Psoas muscle (tissue), 8 donors: ENCODE data around the gene THG1L. TPM values are rescaled to one million over a fixed set of nuclear protein-coding genes. Genes with fewer than 3 reads are reported as not detected.

Experiments
- ATAC-seq, 4 donors: fragments of 200-7000 bp; cut with Tn5 transposase; one replicate each; pipeline ENCODE4 v1.9.1; 2020; ENCODE audit warnings: moderate library complexity in 3 of 4, mild to moderate bottlenecking in 2 of 4
- DNase-seq, 2 donors: peaks; one replicate each; pipeline ENCODE4 v3.0.0-alpha.2; 2020
- H3K27ac ChIP-seq: fragments of 200-600 bp; one replicate; pipeline ENCODE4 v1.8.0; 2022
- H3K27me3 ChIP-seq, 3 donors: fragments of 200-600 bp in 1 of 3; one replicate each; pipeline versions ENCODE4 v1.6.1 to v1.8.0; 2013 to 2022; ENCODE audit warnings: low read length in 2 of 3, mild to moderate bottlenecking in 2 of 3, moderate library complexity in 1 of 3; ENCODE audit not compliant: insufficient read depth in 3 of 3
- H3K36me3 ChIP-seq, 2 donors: fragments of 200-600 bp in 1 of 2; one replicate each; pipeline versions ENCODE4 v1.6.1 to v1.8.0; 2013 to 2022; ENCODE audit warnings: low read depth in 1 of 2, mild to moderate bottlenecking in 1 of 2, moderate library complexity in 1 of 2; ENCODE audit not compliant: insufficient read depth in 1 of 2
- H3K4me1 ChIP-seq: fragments of 200-600 bp; one replicate; pipeline ENCODE4 v1.8.0; 2022
- H3K4me3 ChIP-seq: fragments of 200-600 bp; one replicate; pipeline ENCODE4 v1.8.0; 2022; ENCODE audit warnings: mild to moderate bottlenecking
- H3K9me3 ChIP-seq: fragments of 200-600 bp; one replicate; pipeline ENCODE4 v1.8.0; 2022
- WGBS, 3 donors: extraction: QIAGEN DNeasy Blood & Tissue Kit; methylation state at CpG; one replicate each; pipeline versions ENCODE4 v1.1.6 to v1.1.7; 2013; 5-methylcytosine and 5-hydroxymethylcytosine counted together
- intact Hi-C, 2 donors: fragments of 100-400 bp; cut with DNase I; formaldehyde crosslinking; loops; one replicate each; pipeline versions ENCODE4 v1.11.0 to v1.14.2; 2022
- polyA plus RNA-seq, 3 donors: library from polyadenylated mRNA; stranded (reverse); fragments of 200-250 nt; gene quantifications; one replicate each; pipeline ENCODE4 v1.2.3, GENCODE V29; 2013
- total RNA-seq, 4 donors: library from RNA; stranded (reverse); fragmentation: NEBNext Ultra II Directional in 2 of 4; extraction: Animal tissue kit (Norgen Biotek cat#: 25700) in 2 of 4; gene quantifications; one replicate each; pipeline versions ENCODE4 v1.2.1 to v1.2.4, GENCODE V29; 2021 to 2023
- TF ChIP-seq, protein P1 (sequence below): fragments of 200-600 bp; IDR thresholded peaks from one replicate; pipeline ENCODE4 v1.8.0; 2022; ENCODE audit warnings: antibody characterized with exemption
- donor health status: healthy with polysubstance abuse.
- donor health status: DM: no; HTN: no; CAD: no; lungs with moderate emphysema.
- donor health status: Bipolar disorder and iron deficiency.
- donor health status: healthy.
- donor health status: DM: yes; HTN: yes; CAD: no.
- donor health status: DM: no; HTN: no; CAD: no.
- donor health status: DM: no; HTN: no; CAD: no.
- donor health status: DM: yes; HTN: yes; CAD: no.

The THG1L gene
- total and polyA plus RNA-seq, 7 donors, result 3.0 to 6.7 (median 5.7) TPM

DNA sequence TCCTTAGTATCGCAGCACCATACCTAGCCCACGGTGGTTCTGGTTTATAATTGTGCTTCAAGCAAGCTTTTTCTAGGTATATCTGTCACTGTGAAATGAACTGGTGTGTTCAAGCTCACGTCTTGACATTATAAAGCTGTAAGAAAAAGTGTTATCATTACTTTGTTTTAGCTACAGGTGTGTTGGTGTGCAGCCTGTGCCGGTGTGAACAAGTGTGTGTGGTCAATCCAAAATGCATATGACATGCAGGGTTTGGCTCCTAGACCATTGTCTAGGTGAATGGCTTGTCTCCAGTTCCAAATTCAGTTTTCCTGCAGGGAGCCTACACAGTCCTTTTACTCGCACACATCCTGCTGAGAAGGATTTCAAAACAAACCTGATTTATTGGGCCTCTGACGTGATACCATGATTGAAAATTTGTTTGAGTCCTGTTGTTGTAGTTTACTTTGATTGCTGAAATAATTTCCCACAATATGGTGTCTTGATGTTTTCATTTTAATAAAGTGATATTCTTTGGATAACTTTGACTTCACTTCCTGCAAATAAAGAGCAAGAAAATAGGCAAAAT is 16.0 kb downstream of the THG1L start:
- H3K36me3 ChIP-seq, result peaks cover 0 to 11% of the 10 kb centered on the region in 2 donors
- H3K27me3 ChIP-seq, result no peaks in the 10 kb centered on the region
- H3K4me3 ChIP-seq, result no peak overlapping the region
- ATAC-seq (no peak), DNase-seq (no peak)
- TF ChIP-seq, protein P1, sequence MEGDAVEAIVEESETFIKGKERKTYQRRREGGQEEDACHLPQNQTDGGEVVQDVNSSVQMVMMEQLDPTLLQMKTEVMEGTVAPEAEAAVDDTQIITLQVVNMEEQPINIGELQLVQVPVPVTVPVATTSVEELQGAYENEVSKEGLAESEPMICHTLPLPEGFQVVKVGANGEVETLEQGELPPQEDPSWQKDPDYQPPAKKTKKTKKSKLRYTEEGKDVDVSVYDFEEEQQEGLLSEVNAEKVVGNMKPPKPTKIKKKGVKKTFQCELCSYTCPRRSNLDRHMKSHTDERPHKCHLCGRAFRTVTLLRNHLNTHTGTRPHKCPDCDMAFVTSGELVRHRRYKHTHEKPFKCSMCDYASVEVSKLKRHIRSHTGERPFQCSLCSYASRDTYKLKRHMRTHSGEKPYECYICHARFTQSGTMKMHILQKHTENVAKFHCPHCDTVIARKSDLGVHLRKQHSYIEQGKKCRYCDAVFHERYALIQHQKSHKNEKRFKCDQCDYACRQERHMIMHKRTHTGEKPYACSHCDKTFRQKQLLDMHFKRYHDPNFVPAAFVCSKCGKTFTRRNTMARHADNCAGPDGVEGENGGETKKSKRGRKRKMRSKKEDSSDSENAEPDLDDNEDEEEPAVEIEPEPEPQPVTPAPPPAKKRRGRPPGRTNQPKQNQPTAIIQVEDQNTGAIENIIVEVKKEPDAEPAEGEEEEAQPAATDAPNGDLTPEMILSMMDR, result no peak
- H3K27ac ChIP-seq, result no peak overlapping the region
- 82 to 83% (median 83%) methylated on average over 6 of the region's 6 CpGs for WGBS, 3 donors
- H3K9me3 ChIP-seq, result no peaks in the 10 kb centered on the region
- intact Hi-C loops, result loop anchor here in 1 of 2 donors (10.0 kb wide), 2 partner anchors 312 to 602 kb away; partner anchors contain the start of gene MED7
- H3K4me1 ChIP-seq, result peaks cover 17% of the 10 kb centered on the region

DNA sequence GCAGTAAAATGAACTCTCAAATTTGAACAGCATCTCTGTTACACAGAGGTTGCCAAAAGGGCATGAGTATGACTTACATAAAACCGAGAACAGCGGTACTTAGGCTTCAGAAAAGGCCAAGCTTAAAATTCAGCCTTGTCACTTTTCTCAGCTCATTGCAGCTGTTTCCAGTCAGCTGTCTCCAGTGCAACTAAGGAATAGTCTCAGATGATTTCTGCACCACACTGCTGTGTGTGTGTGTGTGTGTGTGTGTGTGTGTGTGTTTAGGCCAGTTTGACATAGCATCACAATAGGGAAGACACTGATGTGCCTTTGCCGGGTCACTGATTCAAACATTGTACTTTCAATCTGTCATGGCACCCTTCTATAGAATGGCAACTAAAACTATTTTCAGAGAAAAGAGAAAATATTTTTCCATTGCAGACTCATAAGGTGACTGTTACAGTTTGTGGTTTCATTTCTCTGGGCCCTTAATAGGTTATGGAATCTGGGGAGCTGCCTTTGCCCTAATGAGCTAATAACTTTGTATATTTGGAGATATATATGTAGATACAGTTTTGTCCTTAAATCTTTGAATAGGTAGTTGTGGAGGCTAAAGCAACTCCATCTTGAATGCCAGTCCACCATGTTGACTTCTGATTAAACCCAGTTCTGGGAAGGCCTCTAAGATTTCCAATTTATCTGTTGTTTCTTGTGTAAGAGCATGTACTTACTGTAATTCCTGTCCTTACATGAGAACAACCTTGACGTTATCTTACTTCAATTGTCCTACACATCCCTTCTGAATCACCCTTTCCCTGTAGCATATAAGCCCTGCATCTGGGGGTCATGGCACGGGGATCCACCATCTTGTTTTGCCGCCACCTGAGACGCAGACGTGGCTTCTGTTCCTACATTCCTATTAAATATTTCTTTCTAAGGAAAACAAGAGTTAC is 16.8 kb downstream of the THG1L start:
- Histone ChIP-seq H3K4me3 (no peak overlapping the region), H3K36me3 (peaks cover 0 to 19% of the 10 kb centered on the region in 2 donors), H3K27ac (no peak overlapping the region), H3K9me3 (no peaks in the 10 kb centered on the region), H3K4me1 (peaks cover 14% of the 10 kb centered on the region), H3K27me3 (no peaks in the 10 kb centered on the region)
- no peak for ATAC-seq
- intact Hi-C loops, result loop anchor here in 1 of 2 donors (10.0 kb wide), 2 partner anchors 313 to 603 kb away; partner anchors contain the start of gene MED7
- TF ChIP-seq, protein P1, result no peak
- 77 to 90% (median 77%) methylated on average over 8 of the region's 8 CpGs for WGBS, 3 donors
- DNase-seq, result no peak

DNA sequence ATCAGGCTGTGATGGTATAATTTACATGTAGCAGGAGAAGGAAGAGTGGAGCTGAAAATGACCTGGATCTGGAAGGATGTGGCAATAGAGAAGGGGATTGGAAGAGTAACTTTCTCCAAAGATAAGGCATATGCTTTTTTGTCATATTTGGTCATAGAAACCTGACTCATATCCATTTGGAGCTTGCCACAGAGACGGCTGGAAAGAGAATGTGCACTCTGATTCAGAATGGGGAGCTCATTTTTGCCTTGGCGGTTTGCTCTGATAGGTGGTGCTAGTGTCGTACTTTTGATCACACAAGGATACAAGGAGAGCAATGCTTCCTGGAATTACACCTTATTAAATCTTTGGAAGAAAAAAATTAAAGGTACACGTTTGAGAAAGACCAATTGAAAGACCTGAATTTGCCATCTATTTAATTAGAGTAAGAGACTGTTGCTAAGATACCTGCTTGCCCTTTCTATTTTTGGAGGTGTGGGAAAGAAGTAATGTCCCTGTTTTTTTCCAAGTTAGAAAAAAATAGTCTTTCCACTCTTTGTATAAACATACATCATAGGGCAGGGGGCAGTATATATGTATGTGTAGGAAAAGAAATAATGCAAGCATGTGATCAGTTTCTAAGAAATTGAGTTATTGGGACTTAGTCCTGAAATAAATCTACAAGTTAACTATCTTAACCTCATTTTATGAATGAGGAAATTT is 17.7 kb downstream of the THG1L start:
- DNase-seq, result no peak
- intact Hi-C loops, result loop anchor here in 1 of 2 donors (10.0 kb wide), 2 partner anchors 314 to 604 kb away; partner anchors contain the start of gene MED7
- TF ChIP-seq, protein P1, result no peak
- H3K27me3 ChIP-seq, result no peaks in the 10 kb centered on the region
- ATAC-seq, result no peak
- H3K4me3 ChIP-seq, result no peak overlapping the region
- WGBS, 3 donors, result 77 to 87% (median 80%) methylated on average over 4 of the region's 4 CpGs
- H3K4me1 ChIP-seq, result peaks cover 12% of the 10 kb centered on the region
- H3K27ac ChIP-seq, result no peak overlapping the region
- H3K9me3 ChIP-seq, result no peaks in the 10 kb centered on the region
- peaks cover 0 to 27% of the 10 kb centered on the region in 2 donors for H3K36me3 ChIP-seq

DNA sequence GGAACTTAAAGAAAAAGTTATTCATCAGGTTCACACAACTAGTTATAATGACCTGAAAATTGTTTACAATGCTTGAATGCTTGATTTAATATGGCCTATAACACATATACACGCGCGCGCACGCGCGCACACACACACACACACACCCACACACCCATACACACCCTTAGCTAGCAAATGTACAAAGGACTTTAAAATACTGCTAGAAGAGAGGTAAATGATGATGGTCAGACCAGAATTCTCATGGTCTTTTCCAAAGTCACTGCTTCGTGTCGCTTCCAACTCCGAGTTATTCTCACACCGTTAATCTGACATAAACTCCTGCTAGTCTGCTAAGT is 18.2 kb downstream of the THG1L start:
- TF ChIP-seq, protein P1, result no peak
- ATAC-seq (no peak), DNase-seq (no peak)
- Histone ChIP-seq H3K4me1 (peaks cover 11% of the 10 kb centered on the region), H3K36me3 (peaks cover 0 to 32% of the 10 kb centered on the region in 2 donors), H3K9me3 (no peaks in the 10 kb centered on the region), H3K4me3 (no peak overlapping the region), H3K27ac (no peak overlapping the region), H3K27me3 (no peaks in the 10 kb centered on the region)
- WGBS, 3 donors, result 86 to 91% (median 87%) methylated on average over 11 of the region's 11 CpGs
- intact Hi-C loops, result loop anchor here in 1 of 2 donors (10.0 kb wide), 2 partner anchors 315 to 605 kb away; partner anchors contain the start of gene MED7
